CD1c-positive myeloid dendritic cell (primary cell): Measurements from ENCODE around the gene VPS45.
A peak's percentile ranks its signal among the peaks of the same experiment; 100 is the strongest.
"Not testable (repeated sequence)": the region's sequence is repeated elsewhere in the genome, so short reads cannot be mapped to it uniquely, and the experiment has no call there.

Experiments used
- DNase-seq: peaks from one replicate; pipeline ENCODE4 v3.0.0-alpha.2; 2016; ENCODE audit errors: extremely low spot score

VPS45 gene

GRCh38 chr1:150132372-150132771 lies 64.8 kb downstream of the VPS45 start:
- DNase-seq, result no peak

DNA sequence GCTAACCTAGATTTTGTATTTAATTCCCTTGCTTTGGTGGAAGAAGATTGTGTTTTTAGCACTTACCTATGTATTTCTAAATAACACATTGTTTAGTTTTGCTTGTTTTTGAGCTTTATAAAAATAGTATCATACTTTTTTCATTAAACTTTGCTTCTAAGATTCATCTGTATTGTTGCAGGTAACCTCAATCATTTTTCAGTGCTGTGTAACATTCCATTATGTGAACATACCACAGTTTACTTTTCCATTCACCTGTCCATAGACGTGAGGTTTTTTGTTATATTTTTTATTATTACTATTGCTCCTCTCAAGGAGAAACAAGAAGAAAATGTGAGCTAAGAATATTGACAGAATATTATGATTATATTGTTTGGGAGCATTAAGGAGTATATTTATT lies 67.0 kb downstream of the VPS45 start:
- no peak for DNase-seq

- not testable (repeated sequence) for DNase-seq
Observed at GRCh38 chr1:150135400-150135799, 67.8 kb downstream of the VPS45 start.

DNA sequence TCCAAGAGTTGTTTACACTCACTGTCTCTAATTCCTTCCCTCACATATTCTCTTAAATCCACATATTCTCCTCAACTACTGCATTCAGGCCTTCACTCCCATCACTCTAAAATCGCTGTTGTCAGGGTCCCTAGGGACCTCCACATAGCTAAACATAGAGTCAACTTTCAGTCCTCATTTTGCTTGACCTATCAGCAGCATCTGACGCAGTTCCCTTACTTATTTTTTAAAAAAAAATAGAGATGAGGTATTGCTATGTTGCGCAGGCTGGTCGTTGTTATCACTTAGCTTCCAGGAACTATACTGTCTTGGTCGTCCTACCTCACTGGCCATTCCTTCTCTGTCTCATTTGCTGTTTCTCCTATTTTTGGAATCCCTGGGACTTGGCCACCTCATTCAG lies 70.5 kb downstream of the VPS45 start:
- DNase-seq, result no peak

DNA sequence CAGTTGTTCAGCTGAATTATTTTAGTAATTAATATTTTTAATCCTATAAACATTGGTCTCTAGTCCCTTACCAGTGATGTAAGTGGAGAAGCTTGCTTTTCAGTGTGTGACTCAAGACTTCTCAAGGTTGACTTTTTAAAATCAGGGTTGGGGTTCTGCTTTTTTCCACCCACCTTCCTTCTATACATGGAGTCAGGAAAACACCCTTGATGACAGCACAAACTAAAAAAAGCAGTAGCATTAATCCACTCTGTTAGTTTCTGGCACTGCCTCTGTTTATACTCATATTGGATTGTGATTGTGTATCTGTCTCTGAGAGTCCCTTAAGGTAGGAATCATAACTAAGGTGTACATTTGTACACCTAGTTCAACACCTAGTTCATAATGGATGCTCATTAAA lies 73.9 kb downstream of the VPS45 start:
- peak; percentile 90 for DNase-seq

DNA sequence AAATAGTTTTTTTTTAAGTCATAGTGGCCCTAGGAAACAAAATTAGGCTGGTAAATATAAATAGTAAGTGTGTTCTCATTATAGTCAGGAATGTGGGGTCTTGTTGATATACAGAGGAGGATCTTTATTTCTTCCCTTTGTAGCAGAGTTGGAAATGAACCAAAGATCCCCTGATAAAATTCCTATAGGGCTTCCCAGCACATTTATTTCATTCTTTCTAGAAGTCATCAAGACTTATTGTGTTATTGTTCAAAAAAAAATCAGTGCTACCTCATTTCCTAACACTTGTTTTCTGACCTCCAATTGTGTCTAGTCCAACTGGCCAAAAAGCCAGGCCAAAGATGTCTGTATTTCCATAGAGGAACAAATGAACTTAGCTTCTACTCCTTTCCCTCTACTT lies 74.5 kb downstream of the VPS45 start:
- DNase-seq, result no peak

- DNase-seq, result peak; percentile 31
Observed at GRCh38 chr1:150144606-150145005, 77.0 kb downstream of the VPS45 start.

GRCh38 chr1:150146016-150146415 lies 78.4 kb downstream of the VPS45 start:
- DNase-seq, result not testable (repeated sequence)

DNA sequence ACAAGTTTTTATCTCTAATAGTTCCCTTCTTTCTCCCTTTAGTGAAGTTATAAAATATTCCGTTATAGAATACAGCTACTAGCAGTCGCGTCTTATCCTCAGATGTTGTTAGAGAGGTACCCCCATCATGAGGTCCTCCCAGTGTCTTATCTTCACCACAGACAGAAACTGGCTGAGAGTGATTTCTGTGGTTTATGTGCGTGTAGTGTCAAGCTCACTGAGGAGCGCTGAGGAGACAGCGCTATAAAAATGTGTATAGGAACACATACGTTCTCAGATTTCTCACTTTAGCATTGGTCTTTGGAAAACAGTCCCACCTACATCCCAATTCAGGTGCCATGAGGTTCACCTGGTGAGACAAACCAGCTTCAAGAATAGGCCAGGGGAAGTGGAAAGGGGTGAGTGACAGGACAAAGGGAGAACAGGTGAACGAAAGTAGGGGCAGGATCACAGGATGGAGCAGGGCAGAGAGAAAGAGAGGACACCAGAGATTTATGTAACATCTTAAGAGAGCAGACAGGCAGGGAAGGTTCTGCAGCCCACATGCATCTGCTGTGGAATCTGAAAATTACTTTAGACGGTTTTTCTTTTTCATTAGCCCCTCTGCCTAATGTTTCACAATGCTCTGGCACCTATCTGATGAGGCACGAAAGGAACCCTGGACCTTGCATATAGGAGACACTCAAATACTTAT lies 79.4 kb downstream of the VPS45 start:
- DNase-seq, result no peak

DNA sequence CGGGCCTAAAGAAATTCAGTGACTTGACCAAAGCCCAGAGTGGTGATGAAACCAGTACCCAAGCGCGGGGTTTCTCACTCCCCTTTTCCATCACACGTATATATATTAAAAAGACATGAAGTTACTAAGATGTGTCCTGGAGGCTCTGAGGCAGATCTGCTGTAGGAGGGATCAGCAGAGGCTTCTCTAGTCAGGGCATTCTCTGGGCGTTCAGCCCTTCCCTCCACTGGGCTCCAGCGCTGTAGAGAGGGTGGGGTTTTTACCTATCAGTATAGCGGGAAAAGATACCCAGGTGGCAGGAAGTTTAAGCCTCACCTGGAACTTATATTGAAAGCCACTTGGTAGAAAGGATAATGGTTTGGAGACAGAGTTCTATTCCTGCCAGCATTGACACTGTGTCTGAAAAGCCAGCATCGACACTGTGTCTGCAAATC lies 81.3 kb downstream of the VPS45 start:
- DNase-seq, result no peak

- peak; percentile 93 for DNase-seq
Observed at GRCh38 chr1:150149271-150150132, 81.9 kb downstream of the VPS45 start, which contains the start of gene PLEKHO1. Gene PLEKHO1 (plus strand): TSS chr1:150149916. CDS start chr1:150150258, 342 bp downstream.

DNA sequence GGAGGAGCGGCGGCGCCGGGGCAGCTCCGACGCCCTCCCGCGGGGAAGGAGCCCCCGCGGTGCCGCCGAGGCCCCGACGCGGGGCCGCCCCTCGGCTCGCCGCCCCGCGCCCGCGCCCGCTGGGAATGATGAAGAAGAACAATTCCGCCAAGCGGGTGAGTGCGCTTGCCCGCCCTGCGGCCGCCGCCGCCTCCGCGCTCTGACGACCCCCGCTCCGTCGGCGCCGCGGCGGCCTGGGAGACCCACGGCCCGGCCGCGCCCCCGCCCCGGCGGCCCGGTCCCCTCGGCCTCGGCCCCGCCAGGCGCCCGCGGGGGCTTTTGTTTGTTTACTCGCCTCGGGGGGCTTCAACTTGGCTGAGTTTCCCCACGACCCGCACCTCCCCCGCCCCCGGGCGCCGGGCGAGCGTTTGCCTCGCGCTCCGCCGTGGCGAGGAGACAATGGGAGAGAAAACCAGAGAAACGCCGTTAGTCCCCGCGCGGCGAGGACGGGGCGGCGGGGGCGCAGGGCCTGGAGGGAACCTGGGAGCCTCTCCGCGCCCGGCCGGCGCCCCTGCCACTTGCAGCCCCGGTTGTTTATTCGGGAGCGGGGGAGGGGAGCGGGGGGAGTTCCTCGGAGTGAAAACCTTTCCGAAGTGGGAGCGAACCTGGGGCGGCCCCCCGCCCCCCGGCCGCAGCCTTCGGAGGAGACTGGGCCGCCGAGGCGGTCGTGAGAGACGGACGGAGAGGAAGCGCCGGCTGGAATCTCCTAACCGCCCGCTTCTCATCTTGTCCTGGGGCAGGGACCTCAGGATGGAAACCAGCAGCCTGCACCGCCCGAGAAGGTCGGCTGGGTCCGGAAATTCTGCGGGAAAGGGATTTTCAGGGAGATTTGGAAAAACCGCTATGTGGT lies 82.8 kb downstream of the VPS45 start:
- DNase-seq, result peak; percentile 40

GRCh38 chr1:150151291-150152181 lies 84.0 kb downstream of the VPS45 start:
- peak; percentile 53 for DNase-seq

DNA sequence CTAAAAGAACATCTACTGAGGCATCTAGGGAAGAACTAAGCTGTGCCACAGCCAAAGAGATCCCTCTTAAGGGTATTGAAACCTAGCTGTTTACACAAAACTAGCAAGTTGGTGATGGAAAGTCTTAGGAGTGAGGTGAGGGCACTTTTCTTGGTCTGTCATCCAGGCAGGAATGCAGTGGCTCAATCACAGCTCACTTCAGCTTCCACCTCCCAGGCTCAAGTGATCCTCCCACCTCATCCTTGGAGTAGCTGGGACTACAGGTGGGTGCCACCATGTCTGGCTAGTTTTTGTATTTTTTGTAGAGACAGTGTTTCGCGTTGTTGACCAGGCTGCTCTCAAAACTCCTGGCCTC lies 84.6 kb downstream of the VPS45 start:
- no peak for DNase-seq

DNA sequence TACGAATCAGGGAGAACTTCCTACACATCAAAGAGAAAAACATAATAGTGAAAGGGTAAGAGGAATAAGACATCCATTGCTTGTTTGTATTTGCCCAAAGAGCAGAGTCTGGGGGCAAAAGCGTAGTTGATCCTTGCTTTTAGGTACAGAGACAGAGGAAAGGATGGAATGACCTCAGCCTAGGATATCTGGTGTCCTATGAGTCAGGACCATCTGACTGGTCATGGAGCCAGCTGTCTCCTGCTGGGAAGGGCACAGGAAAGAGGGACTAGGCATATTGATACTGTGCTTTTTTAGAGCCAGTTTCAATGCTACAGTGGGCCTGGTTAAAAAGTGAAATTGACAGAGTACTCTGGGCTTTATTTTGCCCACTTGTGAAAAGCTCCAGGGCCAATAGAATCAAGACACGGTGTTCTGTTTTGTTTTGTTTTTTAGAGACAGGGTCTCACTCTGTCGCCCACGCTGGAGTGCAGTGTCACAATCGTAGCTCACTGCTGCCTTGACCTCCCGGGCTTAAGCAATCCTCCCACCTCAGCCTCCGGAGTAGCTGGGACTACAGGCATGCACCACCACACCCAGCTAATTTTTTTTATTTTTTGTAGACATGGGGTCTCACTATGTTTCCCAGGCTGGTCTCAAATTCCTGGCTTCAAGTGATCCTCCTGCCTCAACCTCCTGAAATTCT lies 85.3 kb downstream of the VPS45 start:
- peak; percentile 48 for DNase-seq

GRCh38 chr1:150154143-150154542 lies 86.6 kb downstream of the VPS45 start:
- no peak for DNase-seq

DNA sequence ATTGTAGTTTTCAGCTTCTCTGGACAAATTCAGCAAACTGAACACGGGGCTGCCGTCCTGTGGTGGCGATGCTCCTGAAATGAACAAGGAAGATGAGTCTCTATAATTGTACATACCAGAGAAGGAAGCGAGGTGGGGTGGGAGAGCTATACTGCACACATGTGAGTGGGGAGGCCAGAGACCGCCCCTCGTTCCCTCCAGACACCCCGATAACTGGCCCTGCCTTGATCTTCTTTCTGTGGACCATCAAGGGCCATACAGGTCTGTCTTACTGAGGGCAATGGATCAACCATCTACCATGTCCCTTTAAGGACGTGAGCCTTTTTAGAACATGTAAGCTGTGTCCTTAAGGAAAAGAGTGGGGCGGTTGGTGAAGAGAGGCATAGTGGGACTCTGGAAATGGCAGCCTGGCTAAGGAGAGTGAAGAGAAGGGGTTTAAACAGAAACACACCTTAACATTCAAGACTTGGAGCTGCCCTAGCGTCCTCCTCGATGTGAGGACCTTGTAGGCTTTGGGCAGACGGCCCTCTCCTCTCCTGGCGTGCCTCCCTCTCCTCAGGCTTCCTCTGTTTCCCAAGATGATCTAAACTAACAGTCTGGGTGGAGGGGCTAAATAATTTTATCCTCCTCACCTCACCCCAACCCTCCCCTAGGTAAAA lies 88.0 kb downstream of the VPS45 start:
- DNase-seq, result no peak

- no peak for DNase-seq
Observed at GRCh38 chr1:150156868-150157603, 89.5 kb downstream of the VPS45 start.

GRCh38 chr1:150159550-150159949 lies 92.0 kb downstream of the VPS45 start:
- DNase-seq, result peak; percentile 80
